Measurements from ENCODE around the gene FAM181A.

GRCh38 chr14:93970585-93970964, 43.4 kb downstream of the FAM181A start:
- peak in 2 of 3 experiments; percentile 57 to 92 for TF ChIP-seq CTCF (optimal IDR thresholded peaks at IDR 0.05 in 1 of 3, IDR thresholded peaks at IDR 0.05 in 1 of 3, conservative IDR thresholded peaks at IDR 0.05 in 1 of 3; ENCODE audit: extremely low read depth in 1 of 3, insufficient read depth in 2 of 3, low read length in 3 of 3)
- no peak for TF ChIP-seq EZH2 (IDR thresholded peaks at IDR 0.05; ENCODE audit: low read length)

Data from keratinocyte (primary cell).